AG09309 (cell line): ENCODE measurements around the gene TRIM8.
"Not testable (repeated sequence)": the region's sequence is repeated elsewhere in the genome, so short reads cannot be mapped to it uniquely, and the experiment has no call there.

ENCODE experiments used
- DNase-seq: peaks from one replicate; pipeline ENCODE4 v3.0.0-alpha.2; 2010; ENCODE audit warnings: low read depth
- H3K4me3 ChIP-seq: 2 replicates; pipeline ENCODE4 v1.5.1; 2011; ENCODE audit warnings: mild to moderate bottlenecking, low read depth, low read length, moderate library complexity; ENCODE audit not compliant: control insufficient read depth
- CTCF ChIP-seq: IDR thresholded peaks from 2 replicates; pipeline ENCODE4 v1.5.1; 2011; ENCODE audit warnings: mild to moderate bottlenecking, low read depth, low read length, inconsistent platforms; ENCODE audit not compliant: insufficient read depth, control insufficient read depth; ENCODE audit errors: missing control alignments

The TRIM8 gene

GRCh38 chr10:102682416-102682815 is 38.1 kb downstream of the TRIM8 start:
- DNase-seq, result no peak
- no peak overlapping the region for H3K4me3 ChIP-seq
- TF ChIP-seq CTCF, result no peak

GRCh38 chr10:102682981-102683380 is 38.7 kb downstream of the TRIM8 start:
- TF ChIP-seq CTCF, result no peak
- DNase-seq, result no peak
- H3K4me3 ChIP-seq, result no peak overlapping the region

GRCh38 chr10:102683736-102684135 is 39.5 kb downstream of the TRIM8 start:
- TF ChIP-seq CTCF, result no peak
- no peak overlapping the region for H3K4me3 ChIP-seq
- no peak for DNase-seq

- no peak overlapping the region for H3K4me3 ChIP-seq
- no peak for DNase-seq
- no peak for TF ChIP-seq CTCF
Observed at GRCh38 chr10:102691285-102692066, 47.2 kb downstream of the TRIM8 start.

- H3K4me3 ChIP-seq, DNase-seq: not testable (repeated sequence)
Observed at GRCh38 chr10:102695401-102695800, 51.1 kb downstream of the TRIM8 start.

- no peak for TF ChIP-seq CTCF
- no peak for DNase-seq
- no peak overlapping the region for H3K4me3 ChIP-seq
Observed at GRCh38 chr10:102696736-102697135, 52.5 kb downstream of the TRIM8 start.

- DNase-seq, result no peak
- TF ChIP-seq CTCF, result no peak
- no peak overlapping the region for H3K4me3 ChIP-seq
Observed at GRCh38 chr10:102698894-102699293, 54.6 kb downstream of the TRIM8 start.
